Nephron (organoid): Measurements from ENCODE around the gene NOL7.

Experiments used
- H3K27ac Mint-ChIP-seq, 3 experiments: 2 replicates each; pipeline ENCODE4 v1.8.0; 2020; ENCODE audit warnings: mixed read lengths in 3 of 3, mild to moderate bottlenecking in 2 of 3, moderate library complexity in 1 of 3
- H3K27me3 Mint-ChIP-seq: 2 replicates; pipeline ENCODE4 v1.8.0; 2021; ENCODE audit warnings: low read depth, mild to moderate bottlenecking, moderate library complexity, mixed read lengths
- H3K36me3 Mint-ChIP-seq: 2 replicates; pipeline ENCODE4 v1.8.0; 2020; ENCODE audit warnings: low read depth, mixed read lengths
- H3K4me1 Mint-ChIP-seq: 2 replicates; pipeline ENCODE4 v1.8.0; 2020; ENCODE audit warnings: mixed read lengths
- H3K4me3 Mint-ChIP-seq, 3 experiments: 2 replicates each; pipeline ENCODE4 v1.8.0; 2020; ENCODE audit warnings: mild to moderate bottlenecking in 3 of 3, mixed read lengths in 3 of 3, moderate library complexity in 2 of 3
- H3K9me3 Mint-ChIP-seq: 2 replicates; pipeline ENCODE4 v1.8.0; 2020; ENCODE audit warnings: mixed read lengths
- CTCF ChIP-seq, 3 experiments: fragments of 200-600 bp; sonication (generic); IDR thresholded peaks; one replicate each; pipeline ENCODE4 v1.5.0; 2021; ENCODE audit warnings: antibody characterized with exemption in 3 of 3; ENCODE audit not compliant: unreplicated experiment in 3 of 3

The NOL7 gene

GRCh38 chr6:13629459-13630116, 14.5 kb downstream of the NOL7 start:
- H3K36me3 Mint-ChIP-seq, result peaks cover 60% of the 10 kb centered on the region
- TF ChIP-seq CTCF (IDR thresholded peaks at IDR 0.05; ENCODE audit: unreplicated experiment in 3 of 3), result no peak
- H3K9me3 Mint-ChIP-seq, result no peaks in the 10 kb centered on the region
- no peaks in the 10 kb centered on the region for H3K27me3 Mint-ChIP-seq
- no peak overlapping the region for H3K27ac Mint-ChIP-seq
- no peak overlapping the region for H3K4me3 Mint-ChIP-seq
- H3K4me1 Mint-ChIP-seq, result no peaks in the 10 kb centered on the region

GRCh38 chr6:13630499-13630898, 15.4 kb downstream of the NOL7 start:
- Mint-ChIP-seq H3K4me3 (no peak overlapping the region), H3K36me3 (peaks cover 62% of the 10 kb centered on the region), H3K27ac (no peak overlapping the region), H3K27me3 (no peaks in the 10 kb centered on the region), H3K9me3 (no peaks in the 10 kb centered on the region), H3K4me1 (no peaks in the 10 kb centered on the region)
- TF ChIP-seq CTCF (IDR thresholded peaks at IDR 0.05; ENCODE audit: unreplicated experiment in 3 of 3), result no peak

- H3K9me3 Mint-ChIP-seq, result no peaks in the 10 kb centered on the region
- H3K27me3 Mint-ChIP-seq, result no peaks in the 10 kb centered on the region
- H3K4me3 Mint-ChIP-seq, result no peak overlapping the region
- no peaks in the 10 kb centered on the region for H3K4me1 Mint-ChIP-seq
- no peak for TF ChIP-seq CTCF (IDR thresholded peaks at IDR 0.05; ENCODE audit: unreplicated experiment in 3 of 3)
- H3K27ac Mint-ChIP-seq, result no peak overlapping the region
- peaks cover 66% of the 10 kb centered on the region for H3K36me3 Mint-ChIP-seq
These were observed 18.2 kb downstream of the NOL7 start for GRCh38 chr6:13633343-13633742.

- Mint-ChIP-seq H3K27ac (no peak overlapping the region), H3K4me3 (no peak overlapping the region), H3K36me3 (peaks cover 70% of the 10 kb centered on the region), H3K27me3 (no peaks in the 10 kb centered on the region), H3K9me3 (no peaks in the 10 kb centered on the region), H3K4me1 (no peaks in the 10 kb centered on the region)
- TF ChIP-seq CTCF (IDR thresholded peaks at IDR 0.05; ENCODE audit: unreplicated experiment in 3 of 3), result no peak
These were observed 21.0 kb downstream of the NOL7 start for GRCh38 chr6:13635948-13636658.

GRCh38 chr6:13638014-13638413, 22.9 kb downstream of the NOL7 start:
- Mint-ChIP-seq H3K36me3 (peaks cover 61% of the 10 kb centered on the region), H3K27ac (no peak overlapping the region), H3K4me3 (no peak overlapping the region), H3K27me3 (no peaks in the 10 kb centered on the region), H3K4me1 (no peaks in the 10 kb centered on the region), H3K9me3 (no peaks in the 10 kb centered on the region)
- TF ChIP-seq CTCF (IDR thresholded peaks at IDR 0.05; ENCODE audit: unreplicated experiment in 3 of 3), result no peak

- Mint-ChIP-seq H3K36me3 (peaks cover 63% of the 10 kb centered on the region), H3K4me3 (no peak overlapping the region), H3K4me1 (no peaks in the 10 kb centered on the region), H3K9me3 (no peaks in the 10 kb centered on the region), H3K27ac (no peak overlapping the region), H3K27me3 (no peaks in the 10 kb centered on the region)
- TF ChIP-seq CTCF (IDR thresholded peaks at IDR 0.05; ENCODE audit: unreplicated experiment in 3 of 3), result no peak
These were observed 23.5 kb downstream of the NOL7 start for GRCh38 chr6:13638626-13639025.
